Peyer's patch (tissue), 4 donors: ENCODE measurements around the gene ZNF3. TPM values are rescaled to one million over a fixed set of nuclear protein-coding genes. Genes with fewer than 3 reads are reported as not detected.
A peak's percentile ranks its signal among the peaks of the same experiment; 100 is the strongest.

ENCODE experiments used
- DNase-seq, 3 donors: peaks; one replicate each; pipeline ENCODE4 v3.0.0-alpha.2; 2017 to 2019
- H3K27ac ChIP-seq, 4 donors: fragments of 200-600 bp; sonication (generic); one replicate each; pipeline ENCODE4 v1.5.1; 2016 to 2019
- H3K27me3 ChIP-seq, 2 donors: fragments of 200-600 bp; sonication (generic); one replicate each; pipeline ENCODE4 v1.5.1; 2019
- H3K36me3 ChIP-seq, 3 donors: fragments of 200-600 bp; sonication (generic); one replicate each; pipeline ENCODE4 v1.5.1; 2016 to 2019
- H3K4me1 ChIP-seq, 4 donors: fragments of 200-600 bp; sonication (generic); one replicate each; pipeline ENCODE4 v1.5.1; 2016 to 2019
- H3K4me3 ChIP-seq, 4 donors: fragments of 200-600 bp; sonication (generic); 1 replicate in 3 of 4; 2 replicates in 1 of 4; pipeline ENCODE4 v1.5.1; 2016 to 2019; ENCODE audit warnings: mild to moderate bottlenecking in 1 of 4
- H3K9me3 ChIP-seq, 4 donors: fragments of 200-600 bp; sonication (generic); one replicate each; pipeline ENCODE4 v1.5.1; 2016 to 2019; ENCODE audit warnings: mild to moderate bottlenecking in 1 of 4
- POLR2A ChIP-seq, 2 donors: fragments of 450-650 bp; IDR thresholded peaks; one replicate each; pipeline ENCODE4 v1.5.1; 2017; ENCODE audit warnings: antibody characterized with exemption in 2 of 2, mild to moderate bottlenecking in 2 of 2, moderate library complexity in 2 of 2
- total RNA-seq, 4 donors: library from RNA; depleted of rRNA; stranded (reverse); fragments of >200 nt; gene quantifications; one replicate each; pipeline ENCODE4 v1.1.0, GENCODE V29; 2016
- TF ChIP-seq, protein P1 (sequence below), 6 experiments: fragments of 450-650 bp in 4 of 6; fragments of 200-600 bp in 2 of 6; sonication (generic) in 1 of 6; IDR thresholded peaks; one replicate each; pipeline ENCODE4 v1.5.1; 2017 to 2019; ENCODE audit warnings: antibody characterized with exemption in 6 of 6, mild to moderate bottlenecking in 3 of 6, moderate library complexity in 1 of 6

Gene ZNF3
- total RNA-seq, 4 donors from 2014 or later: 52.8 to 93.8 (median 67.8) TPM

DNA sequence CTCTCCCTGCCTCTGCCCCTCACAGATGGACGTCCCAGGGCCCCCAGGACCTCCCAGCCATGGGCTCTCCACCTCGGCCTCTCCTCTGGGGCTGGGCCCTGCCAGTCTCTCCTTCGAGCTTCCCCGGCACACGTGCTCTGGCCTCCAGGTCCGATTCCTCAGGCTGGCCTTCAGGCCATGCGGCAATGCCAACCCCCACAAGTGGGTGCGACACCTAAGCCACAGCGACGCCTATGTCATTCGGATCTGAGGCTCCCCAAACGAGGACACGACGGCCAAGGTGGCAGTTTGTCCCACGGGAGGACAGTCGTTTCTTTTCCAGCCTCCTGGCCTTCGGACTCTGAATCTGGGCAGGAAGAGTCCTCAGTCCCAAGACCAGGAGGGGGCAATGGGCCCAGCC, 25.1 kb upstream of the ZNF3 start:
- no peak for TF ChIP-seq POLR2A (IDR thresholded peaks at IDR 0.05)
- TF ChIP-seq, protein P1, sequence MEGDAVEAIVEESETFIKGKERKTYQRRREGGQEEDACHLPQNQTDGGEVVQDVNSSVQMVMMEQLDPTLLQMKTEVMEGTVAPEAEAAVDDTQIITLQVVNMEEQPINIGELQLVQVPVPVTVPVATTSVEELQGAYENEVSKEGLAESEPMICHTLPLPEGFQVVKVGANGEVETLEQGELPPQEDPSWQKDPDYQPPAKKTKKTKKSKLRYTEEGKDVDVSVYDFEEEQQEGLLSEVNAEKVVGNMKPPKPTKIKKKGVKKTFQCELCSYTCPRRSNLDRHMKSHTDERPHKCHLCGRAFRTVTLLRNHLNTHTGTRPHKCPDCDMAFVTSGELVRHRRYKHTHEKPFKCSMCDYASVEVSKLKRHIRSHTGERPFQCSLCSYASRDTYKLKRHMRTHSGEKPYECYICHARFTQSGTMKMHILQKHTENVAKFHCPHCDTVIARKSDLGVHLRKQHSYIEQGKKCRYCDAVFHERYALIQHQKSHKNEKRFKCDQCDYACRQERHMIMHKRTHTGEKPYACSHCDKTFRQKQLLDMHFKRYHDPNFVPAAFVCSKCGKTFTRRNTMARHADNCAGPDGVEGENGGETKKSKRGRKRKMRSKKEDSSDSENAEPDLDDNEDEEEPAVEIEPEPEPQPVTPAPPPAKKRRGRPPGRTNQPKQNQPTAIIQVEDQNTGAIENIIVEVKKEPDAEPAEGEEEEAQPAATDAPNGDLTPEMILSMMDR (IDR thresholded peaks at IDR 0.05): no peak
- DNase-seq: no peak
- peaks cover 0 to 81% (median 0%) of the 10 kb centered on the region in 3 donors for H3K36me3 ChIP-seq

DNA sequence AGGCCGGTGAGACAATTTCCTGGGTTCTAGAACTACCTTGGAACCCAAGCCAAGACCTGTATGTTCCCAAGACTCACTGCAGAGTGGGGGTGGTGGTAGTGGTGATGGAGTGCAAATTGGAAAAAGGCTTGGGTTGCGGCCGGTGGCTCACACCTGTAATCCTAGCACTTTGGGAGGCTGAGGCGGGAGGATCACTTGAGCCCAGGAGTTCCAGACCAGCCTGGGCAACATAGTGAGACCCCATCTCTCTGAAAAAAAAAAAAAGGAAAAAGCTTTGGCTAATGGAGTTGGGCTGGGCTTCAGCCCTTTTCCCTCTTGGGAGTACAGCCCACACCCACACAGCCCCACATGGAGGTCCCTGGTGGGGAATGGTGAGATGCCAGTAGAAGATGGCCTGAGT, 24.0 kb upstream of the ZNF3 start:
- TF ChIP-seq POLR2A (IDR thresholded peaks at IDR 0.05): no peak
- TF ChIP-seq, protein P1 (IDR thresholded peaks at IDR 0.05): no peak
- Histone ChIP-seq H3K4me1 (peaks cover 0 to 8% (median 2%) of the 10 kb centered on the region in 4 donors), H3K9me3 (no peaks in the 10 kb centered on the region), H3K36me3 (peaks cover 0 to 70% (median 0%) of the 10 kb centered on the region in 3 donors), H3K27me3 (no peaks in the 10 kb centered on the region), H3K27ac (no peak overlapping the region), H3K4me3 (no peak overlapping the region)
- no peak for DNase-seq

More for the DNA sequence above, 25.1 kb upstream of the ZNF3 start:
- Histone ChIP-seq H3K4me1 (peaks cover 0 to 8% (median 2%) of the 10 kb centered on the region in 4 donors), H3K27me3 (no peaks in the 10 kb centered on the region), H3K27ac (no peak overlapping the region), H3K9me3 (no peaks in the 10 kb centered on the region), H3K4me3 (no peak overlapping the region)

GRCh38 chr7:100102950-100103840, 21.7 kb upstream of the ZNF3 start:
- Histone ChIP-seq H3K9me3 (no peaks in the 10 kb centered on the region), H3K4me3 (no peak overlapping the region), H3K4me1 (peaks cover 0 to 20% (median 5%) of the 10 kb centered on the region in 4 donors), H3K27me3 (no peaks in the 10 kb centered on the region), H3K36me3 (peaks cover 0 to 66% (median 3%) of the 10 kb centered on the region in 3 donors), H3K27ac (no peak overlapping the region)
- no peak for DNase-seq
- no peak for TF ChIP-seq POLR2A (IDR thresholded peaks at IDR 0.05)
- TF ChIP-seq, protein P1 (IDR thresholded peaks at IDR 0.05): no peak

GRCh38 chr7:100101016-100101862, 19.7 kb upstream of the ZNF3 start, which contains the start of the genes AP4M1 and MCM7:
Gene AP4M1, plus strand, starts transcription at chr7:100101643. Its CDS starts 72 bp downstream, at chr7:100101715.
Gene MCM7, minus strand, starts transcription at chr7:100101397. Its CDS starts 103 bp downstream, at chr7:100101294.
- TF ChIP-seq, protein P1 (IDR thresholded peaks at IDR 0.05): no peak
- TF ChIP-seq POLR2A (IDR thresholded peaks at IDR 0.05): peak in 1 of 2 donors; percentile 25
- peaks cover 0 to 20% (median 5%) of the 10 kb centered on the region in 4 donors for H3K4me1 ChIP-seq
- H3K27me3 ChIP-seq: no peaks in the 10 kb centered on the region
- peak within 1 kb of the TSS; percentile 77 to 98 (median 89) for H3K4me3 ChIP-seq
- DNase-seq: peak; percentile 97 to 99 (median 99)
- peaks cover 0 to 66% (median 4%) of the 10 kb centered on the region in 3 donors for H3K36me3 ChIP-seq
- no peaks in the 10 kb centered on the region for H3K9me3 ChIP-seq
- H3K27ac ChIP-seq: peak within 1 kb of the TSS; percentile 79 to 99 (median 97)

DNA sequence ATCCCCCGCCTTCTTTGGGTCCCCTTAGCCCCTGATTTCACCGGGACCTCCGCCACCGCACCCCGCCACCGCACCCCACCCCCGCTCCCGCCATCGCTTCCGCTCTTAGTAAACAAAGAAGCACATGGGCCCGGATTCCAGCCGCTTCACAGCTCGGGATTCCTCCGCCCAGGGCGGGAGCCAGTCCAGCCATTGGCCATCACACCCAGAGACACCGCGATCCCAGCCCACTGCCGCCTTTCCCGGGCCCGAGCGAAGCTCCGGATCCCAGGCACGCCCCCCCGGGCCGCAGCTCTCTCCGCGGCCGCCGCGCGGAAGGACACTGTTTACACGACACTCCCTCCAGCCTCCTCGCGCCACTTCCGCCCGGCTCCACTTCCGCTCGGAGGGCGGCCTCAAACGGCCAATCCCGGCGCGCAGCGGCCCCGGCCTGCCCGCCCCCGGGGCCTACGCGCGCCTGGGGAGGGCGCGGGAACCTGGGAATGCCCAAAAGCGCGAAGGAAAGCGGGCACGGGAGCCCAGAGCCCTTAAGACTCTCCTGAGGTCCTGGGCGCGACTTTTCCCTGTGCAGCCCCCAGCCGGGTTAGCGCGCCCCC, 19.0 kb upstream of the ZNF3 start:
- Histone ChIP-seq H3K9me3 (no peaks in the 10 kb centered on the region), H3K36me3 (peaks cover 0 to 66% (median 4%) of the 10 kb centered on the region in 3 donors), H3K27ac (peak overlapping the region; percentile 79 to 99 (median 97)), H3K4me3 (peak overlapping the region; percentile 77 to 98 (median 89)), H3K4me1 (peaks cover 0 to 20% (median 5%) of the 10 kb centered on the region in 4 donors), H3K27me3 (no peaks in the 10 kb centered on the region)
- peak; percentile 83 to 96 (median 94) for DNase-seq
- TF ChIP-seq, protein P1 (IDR thresholded peaks at IDR 0.05): peak in 1 of 6 experiments; percentile 25
- TF ChIP-seq POLR2A (IDR thresholded peaks at IDR 0.05): peak in 1 of 2 donors; percentile 39
